Hepatocyte (in vitro differentiated cells): ENCODE results near the gene IRS4.

Source experiments
- CTCF ChIP-seq: fragments of 200-600 bp; sonication (generic); IDR thresholded peaks from 2 replicates; pipeline ENCODE4 v1.5.1; 2016; ENCODE audit warnings: antibody characterized with exemption, mild to moderate bottlenecking; ENCODE audit not compliant: poor library complexity
- EZH2 ChIP-seq: fragments of 200-600 bp; sonication (generic); IDR thresholded peaks from 2 replicates; pipeline ENCODE4 v1.6.1; 2016; ENCODE audit warnings: antibody characterized with exemption, mild to moderate bottlenecking, borderline replicate concordance
- EZH2phosphoT487 ChIP-seq: fragments of 200-600 bp; sonication (generic); IDR thresholded peaks from one replicate; pipeline ENCODE4 v1.6.1; 2018; ENCODE audit warnings: antibody characterized with exemption, mild to moderate bottlenecking, low read depth, moderate library complexity; ENCODE audit not compliant: unreplicated experiment, severe bottlenecking

GRCh38 chrX:108736509-108737479 is at the start of gene IRS4:
- TF ChIP-seq CTCF (peak; percentile 25), EZH2 (no peak), EZH2phosphoT487 (no peak)
